Retinal pigment epithelial cell (primary cell): ENCODE results near the gene PAN2.
"Not testable (repeated sequence)": the region's sequence is repeated elsewhere in the genome, so short reads cannot be mapped to it uniquely, and the experiment has no call there.

Experiments used
- DNase-seq: peaks from one replicate; pipeline ENCODE4 v3.0.0-alpha.2; 2010; ENCODE audit warnings: low read depth
- H3K4me3 ChIP-seq: 2 replicates; pipeline ENCODE4 v1.5.1; 2011; ENCODE audit warnings: mild to moderate bottlenecking, low read length, control low read depth, moderate library complexity
- TF ChIP-seq, protein P1 (sequence below): conservative IDR thresholded peaks from 2 replicates; pipeline ENCODE4 v1.5.1; 2011; ENCODE audit warnings: low read depth, low read length, control low read depth, inconsistent platforms

PAN2 gene

GRCh38 chr12:56297400-56297799 is 36.4 kb downstream of the PAN2 start:
- H3K4me3 ChIP-seq = no peak overlapping the region
- TF ChIP-seq, protein P1, sequence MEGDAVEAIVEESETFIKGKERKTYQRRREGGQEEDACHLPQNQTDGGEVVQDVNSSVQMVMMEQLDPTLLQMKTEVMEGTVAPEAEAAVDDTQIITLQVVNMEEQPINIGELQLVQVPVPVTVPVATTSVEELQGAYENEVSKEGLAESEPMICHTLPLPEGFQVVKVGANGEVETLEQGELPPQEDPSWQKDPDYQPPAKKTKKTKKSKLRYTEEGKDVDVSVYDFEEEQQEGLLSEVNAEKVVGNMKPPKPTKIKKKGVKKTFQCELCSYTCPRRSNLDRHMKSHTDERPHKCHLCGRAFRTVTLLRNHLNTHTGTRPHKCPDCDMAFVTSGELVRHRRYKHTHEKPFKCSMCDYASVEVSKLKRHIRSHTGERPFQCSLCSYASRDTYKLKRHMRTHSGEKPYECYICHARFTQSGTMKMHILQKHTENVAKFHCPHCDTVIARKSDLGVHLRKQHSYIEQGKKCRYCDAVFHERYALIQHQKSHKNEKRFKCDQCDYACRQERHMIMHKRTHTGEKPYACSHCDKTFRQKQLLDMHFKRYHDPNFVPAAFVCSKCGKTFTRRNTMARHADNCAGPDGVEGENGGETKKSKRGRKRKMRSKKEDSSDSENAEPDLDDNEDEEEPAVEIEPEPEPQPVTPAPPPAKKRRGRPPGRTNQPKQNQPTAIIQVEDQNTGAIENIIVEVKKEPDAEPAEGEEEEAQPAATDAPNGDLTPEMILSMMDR = no peak
- DNase-seq = no peak

- TF ChIP-seq, protein P1 = no peak
- DNase-seq = no peak
- H3K4me3 ChIP-seq = no peak overlapping the region
Observed at GRCh38 chr12:56296295-56296694, 37.5 kb downstream of the PAN2 start.

DNA sequence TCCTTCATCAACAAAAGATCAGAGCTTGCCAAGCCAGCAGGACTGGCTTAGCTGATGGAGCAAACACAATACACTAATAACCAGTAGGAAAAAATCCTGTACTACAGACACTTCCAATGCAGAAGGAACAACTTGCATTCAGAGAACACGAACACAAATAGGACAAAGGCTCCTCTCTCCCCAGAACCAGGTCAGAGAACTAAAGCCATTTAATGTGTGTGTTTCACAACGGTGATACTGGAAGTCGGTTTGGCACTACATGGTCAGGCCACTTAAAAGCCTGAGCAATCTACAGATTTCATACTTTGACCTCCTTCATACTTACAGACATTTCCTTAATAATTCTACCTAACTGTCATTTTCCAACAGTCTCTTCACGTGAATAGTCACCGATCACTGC is 40.0 kb downstream of the PAN2 start:
- TF ChIP-seq, protein P1 = no peak
- DNase-seq = no peak
- H3K4me3 ChIP-seq = no peak overlapping the region

GRCh38 chr12:56288705-56289387 is 45.0 kb downstream of the PAN2 start:
- TF ChIP-seq, protein P1 = no peak
- DNase-seq = no peak
- no peak overlapping the region for H3K4me3 ChIP-seq

DNA sequence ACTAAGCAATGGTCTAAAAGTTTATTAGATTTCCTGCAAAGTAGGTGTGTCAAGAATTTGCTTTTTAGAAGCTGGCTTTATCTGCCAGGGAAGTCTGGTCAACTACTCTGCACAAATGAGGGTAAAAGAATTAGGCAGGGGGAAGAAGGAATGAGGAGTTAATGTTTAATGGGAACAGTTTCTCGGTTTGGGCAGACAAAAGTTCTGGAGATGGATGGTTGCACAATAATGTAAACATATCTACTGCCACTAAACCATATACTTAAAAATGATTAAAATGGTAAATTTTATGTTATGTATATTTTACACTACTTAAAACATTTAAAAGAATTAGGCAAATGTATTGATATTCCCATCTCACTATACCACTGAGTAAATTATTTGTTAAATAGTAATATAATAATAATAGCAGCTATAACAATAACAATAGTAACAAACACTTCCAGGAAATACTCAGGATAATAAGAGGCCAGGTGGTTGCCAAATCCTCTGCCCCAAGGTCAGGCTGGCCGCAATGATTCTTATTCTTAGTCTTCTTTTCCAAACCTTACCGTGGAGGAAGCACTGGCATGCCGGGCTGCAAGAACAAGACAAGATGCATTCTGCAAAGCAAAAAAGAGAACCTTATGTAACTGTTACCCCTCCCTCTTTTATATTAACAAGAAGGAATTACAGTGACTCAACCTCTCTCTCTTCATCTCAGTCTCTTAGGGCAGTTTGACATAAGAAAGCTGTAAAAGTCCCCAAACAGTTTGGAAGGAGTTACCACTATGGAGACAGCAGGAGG is 47.6 kb downstream of the PAN2 start:
- TF ChIP-seq, protein P1 = no peak
- no peak overlapping the region for H3K4me3 ChIP-seq
- no peak for DNase-seq

DNA sequence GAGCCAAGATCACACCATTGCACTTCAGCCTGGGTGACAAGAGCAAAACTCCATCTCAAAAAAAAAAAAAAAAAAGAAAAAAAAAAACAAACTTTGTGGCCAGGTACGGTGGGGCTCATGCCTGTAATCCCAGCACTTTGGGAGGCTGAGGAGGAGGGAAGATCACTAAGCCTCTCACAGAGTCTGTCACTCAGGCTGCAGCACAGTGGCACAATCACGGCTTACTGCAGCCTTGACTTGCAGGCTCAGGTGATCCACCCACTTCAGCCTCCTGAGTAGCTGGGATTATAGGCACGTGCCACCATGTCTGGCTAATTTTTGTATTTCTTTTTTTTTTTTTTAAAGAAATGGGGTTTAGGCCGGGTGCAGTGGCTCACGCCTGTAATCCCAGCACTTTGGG is 49.5 kb downstream of the PAN2 start:
- not testable (repeated sequence) for H3K4me3 ChIP-seq, DNase-seq

DNA sequence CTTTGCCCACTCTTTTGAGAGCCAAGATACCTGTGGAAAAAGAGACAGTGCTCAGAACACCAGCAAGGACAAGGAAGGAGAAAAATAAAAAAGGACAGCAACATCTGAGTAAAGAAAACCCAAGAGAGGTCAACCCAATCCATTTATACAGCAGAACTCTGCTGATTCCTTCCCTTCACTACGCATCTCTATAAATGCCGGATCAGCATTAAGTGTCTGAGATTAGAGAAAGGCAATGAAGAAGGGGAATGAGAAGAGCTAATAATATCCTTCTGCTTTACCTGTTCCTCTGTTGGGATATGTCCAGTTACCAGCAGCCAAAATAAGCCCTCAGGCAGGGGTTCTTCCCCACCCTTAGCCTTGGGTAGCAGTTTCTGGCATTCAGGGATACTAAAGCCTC is 51.2 kb downstream of the PAN2 start:
- TF ChIP-seq, protein P1 = no peak
- no peak overlapping the region for H3K4me3 ChIP-seq
- no peak for DNase-seq
